Stimulated activated CD4-positive, alpha-beta T cell treated with anti-CD3 and anti-CD28 coated beads, Interleukin-4, amount 100 ng/mL, for 1 hour (primary cell): ENCODE data around the gene PSMG2.

Experiments
- DNase-seq: peaks from one replicate; pipeline ENCODE4 v3.0.0-alpha.2; 2020

Gene PSMG2

DNA sequence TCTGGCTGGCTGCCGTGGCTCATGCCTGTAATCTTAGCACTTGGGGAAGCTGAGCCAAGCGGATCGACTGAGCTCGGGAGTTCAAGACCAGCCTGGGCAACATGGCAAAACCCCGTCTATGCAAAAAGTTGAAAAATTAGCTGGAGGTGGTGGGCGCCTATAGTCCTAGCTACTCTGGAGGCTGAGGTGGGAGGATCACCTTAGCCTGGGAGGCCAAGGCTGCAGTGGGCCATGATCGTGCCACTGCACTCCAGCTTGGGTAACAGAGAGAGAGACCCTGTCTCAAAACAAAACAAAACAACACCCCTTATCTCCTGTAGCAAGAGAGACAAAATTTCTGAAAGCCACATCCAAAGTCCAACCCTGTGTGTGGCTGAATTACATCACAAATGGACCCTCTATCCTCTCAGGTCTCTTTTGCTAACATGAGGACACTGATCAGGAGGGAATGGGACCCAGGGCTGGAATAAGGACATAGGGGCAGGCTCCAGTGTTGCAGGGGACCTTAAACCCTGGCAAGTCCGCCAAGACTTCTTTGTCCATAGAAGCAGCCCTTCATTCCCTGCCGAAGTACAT lies 64.8 kb downstream of the PSMG2 start:
- no peak for DNase-seq

DNA sequence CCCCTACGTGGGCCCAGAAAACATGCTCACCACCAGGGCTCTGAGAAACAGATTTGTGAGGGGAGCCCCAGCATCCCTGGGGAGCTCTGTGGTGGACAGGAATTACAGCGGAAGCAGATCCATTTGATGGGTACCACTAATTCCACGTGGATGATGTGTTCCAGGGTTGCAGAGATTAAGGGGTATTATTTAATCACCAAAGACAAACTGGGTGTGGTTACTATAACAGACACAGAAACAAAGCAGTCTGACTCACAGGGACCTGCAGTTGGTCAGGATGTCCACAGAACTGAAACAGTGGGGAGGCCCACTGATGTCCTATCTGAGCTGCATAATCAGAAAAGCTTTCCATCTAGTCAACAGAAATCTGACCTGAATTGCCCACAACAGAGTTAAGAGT lies 65.8 kb downstream of the PSMG2 start:
- DNase-seq: no peak

DNA sequence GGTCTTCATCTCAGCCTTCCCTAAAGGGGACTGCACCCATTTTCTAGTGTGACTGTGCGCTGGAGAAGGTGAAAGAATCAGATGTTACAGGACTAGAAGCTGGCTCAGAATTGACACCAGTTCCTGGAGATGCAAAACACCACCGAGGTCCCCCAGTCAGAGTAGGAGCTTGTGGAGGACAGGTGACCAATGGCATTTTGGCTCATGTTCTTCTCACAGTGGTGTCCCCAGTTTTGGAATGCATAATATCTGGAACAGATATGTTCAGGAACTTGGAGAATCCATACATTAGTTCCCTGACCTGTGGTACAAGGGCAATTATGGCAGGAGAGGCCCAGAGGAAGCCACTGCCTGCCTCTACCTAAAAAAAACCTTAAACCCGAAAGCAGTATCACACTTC lies 66.3 kb downstream of the PSMG2 start:
- DNase-seq: no peak

DNA sequence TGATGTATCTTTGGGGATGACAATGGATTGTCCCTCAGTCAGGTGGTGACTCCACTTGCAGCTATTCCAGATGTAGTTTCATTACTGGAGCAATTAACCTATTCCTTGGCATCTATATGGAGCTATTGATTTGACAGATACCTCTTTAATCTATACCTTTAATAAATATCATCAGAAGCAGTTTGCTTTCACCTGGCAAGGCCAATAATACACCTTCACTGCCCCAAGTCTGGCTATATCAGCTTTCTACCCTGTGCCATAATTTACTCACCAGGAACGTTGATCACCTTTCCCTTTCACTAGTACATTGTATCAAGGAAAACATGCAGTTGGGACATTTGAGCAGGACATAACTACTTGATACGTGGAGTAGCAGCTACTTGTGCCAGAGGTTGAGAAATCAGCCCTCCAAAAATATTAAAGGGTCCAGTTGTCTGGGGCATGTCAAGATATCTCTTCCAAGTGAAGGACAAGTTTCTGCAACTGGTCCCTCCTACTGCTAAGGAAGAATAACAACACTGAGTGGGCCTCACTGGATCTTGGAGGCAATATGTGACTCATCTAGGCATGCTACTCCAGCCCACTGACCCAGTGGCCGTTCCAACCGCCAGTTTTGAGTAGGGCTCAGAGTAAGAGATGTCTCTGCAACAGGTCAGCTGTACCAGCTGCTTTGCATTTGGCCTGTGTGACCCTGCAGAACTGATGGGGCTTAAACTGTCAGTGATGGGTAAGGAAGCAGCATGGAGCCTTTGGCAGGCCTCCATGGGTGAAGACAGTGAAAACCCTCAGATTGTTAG lies 67.0 kb downstream of the PSMG2 start:
- DNase-seq: no peak

DNA sequence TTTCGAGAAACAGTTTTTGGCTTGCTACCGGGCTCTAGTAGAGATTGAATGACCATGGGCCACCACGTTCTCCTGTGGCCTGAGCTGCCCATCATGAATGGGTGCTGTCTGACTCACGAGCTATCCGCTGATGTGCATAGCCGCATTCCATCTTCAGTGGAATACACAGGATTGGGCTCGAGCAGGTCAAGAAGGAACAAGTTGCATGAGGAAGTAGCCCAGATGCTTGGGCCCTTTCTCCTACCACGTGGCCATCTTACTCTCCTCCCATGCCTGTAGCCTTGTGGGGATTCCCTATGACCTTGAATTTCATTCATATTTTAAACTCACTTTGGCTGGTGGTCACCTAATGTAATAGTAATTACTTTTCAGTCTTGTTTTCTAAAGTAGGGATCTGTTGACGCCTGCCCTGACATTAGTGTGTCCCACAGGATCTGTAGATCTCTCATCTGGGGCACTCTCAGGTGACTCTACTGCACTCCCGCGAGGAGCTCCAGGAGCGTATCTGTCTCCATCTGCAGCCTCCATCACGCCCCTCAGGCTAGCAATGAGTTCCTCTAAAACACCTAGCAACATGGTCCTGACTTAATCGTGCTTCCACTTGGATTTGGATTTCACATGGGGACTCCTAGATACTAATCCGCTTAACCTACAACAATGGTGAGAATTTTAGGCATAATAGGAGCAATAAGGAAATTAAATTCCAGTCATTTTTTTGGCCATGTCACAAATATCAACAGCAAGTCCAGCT lies 67.8 kb downstream of the PSMG2 start:
- no peak for DNase-seq

DNA sequence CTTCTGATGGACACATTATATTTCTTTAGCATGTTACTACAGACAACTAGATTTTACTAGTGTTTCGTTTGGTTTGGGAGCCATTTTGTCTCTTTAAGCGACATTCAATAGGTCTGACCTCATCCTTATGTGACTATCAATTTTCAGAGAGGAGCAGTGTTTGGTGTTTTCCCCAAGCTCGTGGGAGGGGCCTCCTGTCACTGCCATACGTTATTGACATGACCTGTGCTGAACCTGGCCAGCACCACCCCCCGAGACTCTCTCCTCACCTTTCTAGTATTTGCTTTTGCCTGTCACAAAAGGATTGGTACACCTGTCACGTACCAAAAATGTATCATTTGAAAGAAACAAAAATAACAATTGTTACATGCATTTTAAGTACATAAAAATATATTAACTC lies 69.3 kb downstream of the PSMG2 start:
- DNase-seq: no peak

DNA sequence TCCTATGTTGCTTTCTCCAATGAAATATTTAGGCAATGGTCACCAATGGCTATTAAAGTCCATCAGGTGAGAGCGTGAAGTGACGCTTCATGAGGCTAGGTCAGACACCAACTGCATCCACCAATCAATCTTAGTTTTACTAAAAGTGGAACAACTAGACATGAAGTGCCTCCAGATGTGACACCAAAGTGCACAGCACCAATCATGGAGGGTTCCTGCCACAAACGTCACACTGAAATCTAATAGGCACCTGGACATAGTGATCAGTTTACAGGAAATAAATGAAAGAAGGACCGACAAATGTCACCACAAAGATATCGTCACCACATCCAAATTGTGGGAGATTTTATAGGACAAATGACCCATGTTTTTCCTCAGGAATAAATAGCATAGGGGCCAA lies 70.5 kb downstream of the PSMG2 start:
- no peak for DNase-seq

DNA sequence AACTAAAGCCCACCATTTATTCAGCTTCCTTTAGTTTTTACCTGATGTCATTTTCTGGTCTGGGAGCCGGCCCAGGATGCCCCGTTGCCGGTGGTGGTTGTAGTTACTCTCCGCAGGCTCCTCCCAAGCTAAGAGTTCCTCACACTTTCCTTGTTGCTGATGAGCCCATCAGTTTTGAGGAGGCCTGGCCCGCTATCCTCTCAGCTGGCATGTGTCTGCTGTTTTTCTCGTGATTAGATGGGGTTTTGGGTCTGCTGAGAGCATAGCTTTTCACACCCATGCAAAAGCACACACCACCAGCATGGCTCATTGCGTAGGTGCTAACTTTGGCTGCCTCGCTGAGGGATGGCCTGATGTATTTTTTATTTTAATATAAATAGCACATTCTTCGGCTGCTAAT lies 72.1 kb downstream of the PSMG2 start:
- no peak for DNase-seq
